Testis (tissue), 2 donors: ENCODE measurements around the gene REV3L.

Source experiments
- CTCF ChIP-seq, 3 experiments: fragments of 450-650 bp in 2 of 3; fragments of 200-600 bp in 1 of 3; sonication (generic) in 1 of 3; IDR thresholded peaks; one replicate each; pipeline ENCODE4 v1.5.1; 2016 to 2019; ENCODE audit warnings: antibody characterized with exemption in 3 of 3, mild to moderate bottlenecking in 2 of 3, moderate library complexity in 1 of 3
- POLR2A ChIP-seq: fragments of 450-650 bp; IDR thresholded peaks from one replicate; pipeline ENCODE4 v1.6.1; 2017; ENCODE audit warnings: antibody characterized with exemption, mild to moderate bottlenecking, moderate library complexity

DNA sequence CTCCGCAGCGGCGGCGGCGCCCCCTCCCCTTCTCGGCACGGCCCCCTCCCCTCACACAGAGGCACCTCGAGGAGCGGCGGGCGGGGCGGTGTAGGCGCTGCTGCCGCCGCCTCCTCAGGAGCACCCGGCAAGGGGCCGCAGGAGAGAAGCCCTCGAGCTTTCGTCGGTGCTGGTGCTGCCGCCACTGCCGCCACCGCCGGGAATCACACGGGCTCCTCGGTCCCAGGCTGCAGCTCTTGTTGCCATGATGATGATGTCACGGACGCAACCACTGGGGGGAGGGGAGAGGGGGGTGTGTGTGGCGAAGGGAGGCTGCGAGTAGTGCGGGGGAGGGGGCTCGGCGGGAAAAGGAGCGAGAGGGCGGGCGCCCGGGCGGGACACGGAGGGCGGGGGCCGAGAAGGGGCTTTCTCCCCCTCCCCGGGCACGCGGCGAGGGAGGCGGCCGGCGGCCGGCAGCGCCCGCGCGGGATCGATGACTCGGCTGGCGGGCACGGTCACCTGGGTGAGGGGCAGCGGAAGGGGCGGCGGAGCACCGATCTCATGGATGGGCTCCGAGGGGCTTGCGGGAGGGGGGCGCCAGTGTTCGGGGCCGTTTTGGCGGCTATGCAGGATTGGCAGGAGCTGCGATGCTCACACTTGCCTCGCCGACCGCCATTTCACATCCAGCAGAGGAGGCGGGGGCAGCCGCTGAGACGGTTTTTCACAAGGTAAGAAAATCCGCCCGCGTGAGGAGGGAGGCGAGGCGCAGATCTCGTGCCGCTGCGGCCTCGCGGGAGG, at the start of gene REV3L:
- TF ChIP-seq CTCF (IDR thresholded peaks at IDR 0.05): no peak
- peak; percentile 21 for TF ChIP-seq POLR2A
